Right lobe of liver (tissue), 4 donors: Measurements from ENCODE around the gene ASAP2.

Experiments used
- CTCF ChIP-seq, 4 donors: fragments of 200-600 bp in 3 of 4; fragments of 450-650 bp in 1 of 4; IDR thresholded peaks; one replicate each; pipeline versions ENCODE4 v1.5.1 to v1.8.0; 2016 to 2022; ENCODE audit warnings: antibody characterized with exemption in 4 of 4, mild to moderate bottlenecking in 2 of 4
- POLR2A ChIP-seq: fragments of 450-650 bp; IDR thresholded peaks from one replicate; pipeline ENCODE4 v1.6.1; 2017; ENCODE audit warnings: antibody characterized with exemption, mild to moderate bottlenecking
- donor health status: DM: no; HTN: no; CAD: no.
- donor health status: DM: no; HTN: no; CAD: no.
- donor health status: DM: no; HTN: yes; CAD: no.

GRCh38 chr2:9375857-9376428 lies 169.3 kb downstream of the ASAP2 start:
- TF ChIP-seq CTCF (IDR thresholded peaks at IDR 0.05) (no peak), POLR2A (no peak)
